Hematopoietic multipotent progenitor cell treated with erythropoietin and hydrocortisone succinate and interleukin-3 and kit ligand, for 8 days (in vitro differentiated cells): Measurements from ENCODE around the gene SPATC1L.
"Not testable (repeated sequence)": the region's sequence is repeated elsewhere in the genome, so short reads cannot be mapped to it uniquely, and the experiment has no call there.

Source experiments
- DNase-seq: peaks from one replicate; pipeline ENCODE4 v3.0.0-alpha.2; 2015

SPATC1L gene

GRCh38 chr21:46182548-46183336 lies 1.5 kb downstream of the SPATC1L start:
- DNase-seq = no peak

DNA sequence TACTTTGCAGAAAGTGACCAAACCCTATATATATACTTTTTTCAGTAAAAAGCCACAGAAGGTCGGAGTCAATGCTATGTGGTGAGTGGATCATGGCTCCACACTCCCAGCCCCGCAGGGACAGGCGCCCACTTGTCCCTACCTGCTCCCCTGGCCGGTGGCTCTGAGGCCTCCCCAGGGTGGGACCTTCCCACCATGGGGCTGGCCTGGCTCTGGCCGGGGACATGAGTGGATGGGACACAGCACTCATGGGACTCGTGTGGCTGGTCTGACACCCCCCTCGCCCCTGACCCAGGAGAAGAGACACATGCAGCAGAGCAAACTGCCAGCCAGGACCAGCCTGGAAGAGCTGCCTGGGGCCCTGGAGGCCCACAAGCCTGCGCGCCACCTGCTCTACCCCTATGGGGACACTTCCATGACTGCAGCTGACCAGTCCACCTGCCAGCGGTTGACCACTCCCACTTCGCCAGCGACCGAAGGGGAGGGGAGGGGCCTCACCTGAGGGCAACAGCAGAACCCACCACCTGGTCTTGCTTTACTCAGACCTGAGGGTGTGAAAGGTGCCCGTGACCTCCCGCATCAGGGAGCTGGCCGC lies 2.2 kb downstream of the SPATC1L start:
- DNase-seq = no peak

- no peak for DNase-seq
These were observed 2.8 kb downstream of the SPATC1L start for GRCh38 chr21:46181436-46181835.

- no peak for DNase-seq
These were observed 3.4 kb downstream of the SPATC1L start for GRCh38 chr21:46180778-46181391.

DNA sequence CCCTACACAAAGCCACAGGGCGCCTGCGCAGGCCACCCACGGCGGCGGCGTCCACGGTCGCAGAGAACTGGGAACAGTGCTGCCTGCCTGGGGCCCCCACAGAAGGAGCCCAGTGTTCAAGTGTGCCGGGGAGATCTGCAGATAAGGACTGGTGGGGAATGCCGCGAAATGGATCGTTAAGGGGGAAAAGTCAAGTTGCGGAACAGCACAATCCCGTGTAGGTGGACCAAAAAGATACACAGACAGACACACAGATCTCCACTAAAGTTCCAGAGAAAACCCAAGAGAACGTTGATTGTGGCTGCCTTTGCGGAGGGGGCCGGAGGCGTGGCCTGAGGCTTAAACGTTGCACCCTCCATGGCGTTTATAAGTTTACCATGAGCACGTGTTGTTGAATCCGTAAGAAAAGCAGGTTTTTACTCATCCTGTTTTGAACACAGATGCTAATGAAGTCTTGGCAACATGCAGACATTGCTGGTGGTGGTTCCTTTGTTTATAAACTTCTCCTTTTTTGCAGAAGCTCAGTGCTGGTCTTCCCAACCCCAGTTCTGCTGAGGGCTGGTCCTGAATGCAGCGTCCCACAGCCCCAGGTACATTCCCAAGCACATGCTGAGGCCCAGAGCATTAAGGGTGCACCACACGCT lies 4.1 kb downstream of the SPATC1L start:
- DNase-seq = no peak

GRCh38 chr21:46179708-46180078 lies 4.6 kb downstream of the SPATC1L start:
- DNase-seq = no peak

GRCh38 chr21:46178961-46179360 lies 5.3 kb downstream of the SPATC1L start:
- no peak for DNase-seq

DNA sequence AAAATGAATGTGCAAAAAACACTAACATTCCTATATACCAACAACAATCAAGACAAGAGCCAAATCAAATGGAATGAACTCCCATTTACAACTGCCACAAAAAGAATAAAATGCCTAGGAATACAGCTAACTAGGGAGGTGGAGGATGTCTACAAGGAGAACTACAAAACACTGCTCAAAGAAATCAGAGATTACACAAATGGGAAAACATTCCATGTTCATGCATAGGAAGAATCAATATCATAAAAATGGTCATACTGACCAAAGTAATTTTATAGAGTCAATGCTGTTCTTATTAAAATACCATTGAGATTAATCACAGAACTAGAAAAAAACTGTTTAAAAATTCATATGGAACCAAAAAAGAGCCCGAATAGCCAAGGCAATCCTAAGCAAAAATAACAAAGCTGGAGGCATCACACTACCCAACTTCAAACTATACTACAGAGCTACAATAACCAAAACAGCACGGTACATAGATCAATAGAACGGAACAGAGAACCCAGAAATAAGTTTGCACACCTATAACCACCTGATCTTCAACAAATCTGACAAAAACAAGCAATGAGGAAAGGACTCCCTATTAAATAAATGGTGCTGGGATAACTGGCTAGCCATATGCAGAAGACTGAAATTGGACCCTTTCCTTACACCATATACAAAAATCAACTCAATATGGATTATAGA lies 7.7 kb downstream of the SPATC1L start:
- DNase-seq = not testable (repeated sequence)

- no peak for DNase-seq
These were observed 10.7 kb downstream of the SPATC1L start for GRCh38 chr21:46173573-46173972.

DNA sequence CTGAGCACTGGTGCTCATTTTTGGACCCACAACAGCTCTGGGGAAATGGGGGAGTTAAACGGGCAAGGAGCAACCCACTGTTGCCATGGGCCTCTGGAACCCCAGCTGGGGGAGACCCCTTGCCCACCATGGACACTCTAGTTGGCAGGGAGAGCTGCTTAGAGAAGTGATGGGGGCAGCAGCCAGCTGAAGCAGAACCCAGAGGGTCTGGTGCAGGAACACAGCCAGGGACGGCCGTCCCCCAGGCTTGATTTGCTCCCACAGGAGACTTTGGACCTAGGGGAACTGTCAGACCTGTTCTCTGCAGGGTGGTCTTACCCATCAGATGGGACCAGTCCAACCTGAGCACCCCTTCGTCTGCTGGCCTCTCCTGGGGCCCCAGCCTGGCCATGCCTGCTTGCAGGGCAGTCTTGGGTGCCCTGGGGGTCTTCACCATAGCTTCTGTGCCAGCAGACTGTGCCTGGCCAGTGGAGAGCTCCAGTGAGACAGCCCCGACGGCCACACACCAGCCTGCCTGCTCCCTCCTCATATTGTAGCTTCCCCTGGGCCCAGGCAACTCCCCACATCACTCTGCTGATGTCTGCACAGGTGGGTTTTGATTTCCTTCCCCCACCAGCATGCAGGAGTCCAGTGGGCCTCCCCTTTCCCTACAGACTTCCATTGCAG lies 11.3 kb downstream of the SPATC1L start:
- no peak for DNase-seq

DNA sequence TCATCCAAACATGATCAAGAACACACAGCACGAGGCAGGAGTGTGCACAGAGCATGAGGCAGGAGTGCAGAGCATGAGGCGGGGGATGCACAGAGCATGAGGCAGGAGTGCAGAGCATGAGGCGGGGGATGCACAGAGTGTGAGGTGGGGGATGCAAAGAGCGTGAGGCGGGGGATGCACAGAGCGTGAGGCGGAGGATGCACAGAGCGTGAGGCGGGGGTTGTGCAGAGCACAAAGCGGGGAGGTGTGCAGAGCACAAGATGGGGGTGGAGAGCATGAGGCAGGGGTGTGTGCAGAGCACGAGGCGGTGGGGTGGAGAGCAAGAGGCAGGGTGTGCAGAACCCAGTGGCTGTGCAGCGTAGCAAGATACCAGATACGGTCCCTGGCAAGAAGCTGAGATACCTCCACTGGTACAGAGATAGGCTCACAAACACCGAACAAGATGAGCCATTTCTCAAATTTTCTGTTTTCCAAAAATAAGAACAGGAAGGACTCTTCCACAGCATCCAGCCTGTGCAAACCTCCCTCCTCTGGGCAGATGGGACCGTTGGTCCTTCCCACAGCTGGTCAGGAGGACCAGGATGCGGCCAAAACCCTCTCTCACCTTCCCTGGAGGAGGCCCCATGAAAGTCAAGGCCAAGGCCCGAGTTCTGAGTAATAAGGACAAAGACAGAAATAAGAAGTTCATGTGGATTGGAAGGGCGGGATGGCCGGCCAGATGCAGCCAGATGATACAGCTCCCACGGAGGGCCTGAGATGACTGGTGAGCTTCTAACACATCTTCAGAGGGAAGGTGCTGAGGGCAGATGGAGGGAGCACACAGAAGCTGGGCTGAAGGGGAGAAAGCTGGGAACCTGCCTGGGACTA lies 12.0 kb downstream of the SPATC1L start:
- no peak for DNase-seq

GRCh38 chr21:46171585-46171984 lies 12.7 kb downstream of the SPATC1L start:
- DNase-seq = no peak

DNA sequence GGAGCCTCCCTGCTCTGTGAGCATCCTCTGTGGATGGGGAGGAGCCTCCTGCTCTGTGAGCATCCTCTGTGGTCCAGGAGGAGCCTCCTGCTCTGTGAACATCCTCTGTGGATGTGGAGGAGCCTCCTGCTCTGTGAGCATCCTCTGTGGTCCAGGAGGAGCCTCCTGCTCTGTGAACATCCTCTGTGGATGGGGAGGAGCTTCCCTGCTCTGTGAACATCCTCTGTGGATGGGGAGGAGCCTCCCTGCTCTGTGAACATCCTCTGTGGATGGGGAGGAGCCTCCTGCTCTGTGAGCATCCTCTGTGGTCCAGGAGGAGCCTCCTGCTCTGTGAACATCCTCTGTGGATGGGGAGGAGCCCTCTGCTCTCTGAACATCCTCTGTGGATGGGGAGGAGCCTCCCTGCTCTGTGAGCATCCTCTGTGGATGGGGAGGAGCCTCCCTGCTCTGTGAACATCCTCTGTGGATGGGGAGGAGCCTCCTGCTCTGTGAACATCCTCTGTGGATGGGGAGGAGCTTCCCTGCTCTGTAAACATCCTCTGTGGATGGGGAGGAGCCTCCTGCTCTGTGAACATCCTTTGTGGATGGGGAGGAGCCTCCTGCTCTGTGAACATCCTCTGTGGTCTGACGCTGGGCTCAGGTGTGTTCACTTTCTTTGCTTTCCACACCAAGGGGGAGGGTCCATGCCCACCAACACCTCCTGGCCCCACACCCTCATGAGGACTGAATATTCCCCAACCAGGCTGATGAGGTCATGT lies 13.6 kb downstream of the SPATC1L start:
- not testable (repeated sequence) for DNase-seq

GRCh38 chr21:46168659-46169386 lies 15.4 kb downstream of the SPATC1L start:
- no peak for DNase-seq

DNA sequence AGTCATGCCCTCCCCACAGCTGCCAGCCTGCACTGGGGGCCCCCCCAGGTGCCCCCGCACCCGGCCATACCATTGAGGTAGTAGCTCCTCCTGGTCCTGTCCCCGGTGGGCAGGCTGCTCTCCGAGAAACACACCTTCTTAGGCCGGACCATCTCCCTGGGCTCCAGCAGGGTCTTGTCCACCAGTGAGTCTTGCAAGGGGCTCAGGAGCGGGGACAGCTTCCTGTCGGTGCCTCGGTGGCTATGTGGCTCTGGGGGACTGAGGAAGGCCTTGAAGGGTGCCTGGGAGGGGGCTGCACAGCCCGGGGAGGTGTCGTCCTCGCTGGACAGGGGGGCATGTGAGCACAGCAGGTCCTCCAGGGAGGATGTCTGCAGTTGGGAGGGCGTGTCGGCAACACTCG lies 16.0 kb downstream of the SPATC1L start:
- DNase-seq = no peak

GRCh38 chr21:46165098-46165497 lies 19.2 kb downstream of the SPATC1L start:
- DNase-seq = no peak

DNA sequence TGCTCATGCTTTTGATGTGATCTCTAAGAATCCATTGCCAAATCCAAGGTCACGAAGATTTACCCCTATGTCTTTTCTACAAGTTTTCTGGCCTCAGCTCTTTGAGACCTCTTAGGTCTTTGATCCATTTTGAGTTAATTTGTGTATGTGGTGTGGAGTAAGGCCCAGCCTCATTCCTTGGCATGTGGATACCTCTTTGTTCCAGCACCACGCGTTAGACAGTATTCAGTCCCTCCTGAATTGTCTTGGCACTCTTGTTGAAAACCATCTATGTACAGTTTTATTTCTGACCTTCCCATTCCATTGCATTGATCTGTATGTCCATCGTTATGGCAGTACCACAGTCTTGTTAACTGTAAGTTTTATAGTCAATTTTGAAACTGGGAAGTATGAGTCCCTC lies 20.9 kb downstream of the SPATC1L start:
- DNase-seq = no peak

DNA sequence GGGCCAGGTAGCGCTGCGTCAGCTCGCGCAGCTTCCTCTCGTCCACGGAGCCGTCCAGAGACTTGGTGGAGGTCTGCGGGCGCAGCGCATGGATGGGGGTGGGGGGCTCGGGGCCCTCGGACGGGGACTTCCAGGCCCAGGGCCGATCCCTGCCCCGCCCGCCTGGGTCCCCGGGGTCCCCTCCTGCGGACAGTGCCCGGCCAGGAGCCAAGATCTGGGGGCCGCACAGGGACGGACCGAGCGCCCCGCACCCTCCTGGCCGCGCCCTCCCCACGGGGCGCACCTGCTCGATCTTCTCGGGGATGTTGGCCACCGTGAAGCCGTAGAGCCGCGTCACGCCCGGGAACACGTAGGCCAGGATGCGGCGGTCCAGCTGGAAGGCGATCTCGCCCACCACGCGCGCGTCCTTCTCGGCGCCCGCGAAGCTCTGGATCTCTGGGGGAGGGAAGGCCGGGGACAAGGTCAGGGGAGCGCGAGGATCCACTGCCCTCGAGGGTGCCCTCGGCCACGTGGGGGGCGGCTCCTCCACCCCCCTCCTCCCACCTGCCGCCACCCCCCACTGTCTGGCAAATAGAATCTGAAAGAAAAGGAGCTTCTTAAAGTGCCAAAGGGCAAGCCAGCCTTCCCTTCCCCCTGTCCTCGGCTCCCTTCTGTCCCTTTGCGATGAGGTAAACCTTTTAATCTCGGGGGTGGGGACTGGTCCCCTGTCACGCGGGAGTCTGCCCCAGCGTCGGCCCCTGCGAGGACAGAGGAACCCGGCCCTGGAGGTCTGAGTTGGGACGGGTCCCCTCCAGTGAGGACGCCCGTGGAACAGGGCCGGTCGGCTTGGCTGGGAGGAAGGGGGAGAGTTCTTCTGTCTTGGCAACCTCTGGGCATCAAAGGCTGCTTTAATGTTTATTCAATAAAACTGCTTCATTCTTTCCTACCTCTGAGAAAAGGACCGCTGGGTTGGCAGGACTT lies 22.3 kb downstream of the SPATC1L start:
- DNase-seq = no peak
